DOHH2 (cell line): ENCODE measurements around the gene GBF1.

Experiments
- H3F3A ChIP-seq: fragments of 200-600 bp; sonication (generic), shearing (Covaris generic); 2 replicates; pipeline ENCODE4 v1.6.0; 2016; ENCODE audit warnings: antibody characterized with exemption, mild to moderate bottlenecking; ENCODE audit not compliant: control insufficient read depth, insufficient read depth
- H3K27ac ChIP-seq: fragments of 200-600 bp; sonication (generic); 2 replicates; pipeline ENCODE4 v1.5.1; 2014; ENCODE audit warnings: low read depth, mild to moderate bottlenecking, low read length, moderate library complexity
- H3K27me3 ChIP-seq: fragments of 200-600 bp; sonication (generic); 2 replicates; pipeline ENCODE4 v1.6.1; 2014; ENCODE audit warnings: mild to moderate bottlenecking, low read length, mixed read lengths; ENCODE audit not compliant: control insufficient read depth
- H3K36me3 ChIP-seq: fragments of 200-600 bp; sonication (generic); 2 replicates; pipeline ENCODE4 v1.6.1; 2014; ENCODE audit warnings: mild to moderate bottlenecking, low read length, moderate library complexity, mixed read lengths; ENCODE audit not compliant: control insufficient read depth
- H3K4me1 ChIP-seq: fragments of 200-600 bp; sonication (generic); 2 replicates; pipeline ENCODE4 v1.6.1; 2014; ENCODE audit warnings: mild to moderate bottlenecking, low read length, mixed read lengths; ENCODE audit not compliant: control insufficient read depth
- H3K4me2 ChIP-seq: fragments of 200-600 bp; sonication (generic); 2 replicates; pipeline ENCODE4 v1.6.0; 2014; ENCODE audit warnings: mild to moderate bottlenecking, low read length, moderate library complexity
- H3K4me3 ChIP-seq: fragments of 200-600 bp; sonication (generic); 2 replicates; pipeline ENCODE4 v1.5.1; 2014; ENCODE audit warnings: mild to moderate bottlenecking, low read length, mixed read lengths
- H3K79me2 ChIP-seq: fragments of 200-600 bp; sonication (generic); 2 replicates; pipeline ENCODE4 v1.6.1; 2014; ENCODE audit warnings: mild to moderate bottlenecking, low read length, mixed read lengths; ENCODE audit not compliant: control insufficient read depth
- H3K9me2 ChIP-seq: fragments of 200-600 bp; sonication (generic); replicated peaks from 2 replicates; pipeline ENCODE4 v1.6.1; 2014; ENCODE audit warnings: mild to moderate bottlenecking, low read length, mixed read lengths; ENCODE audit not compliant: control insufficient read depth
- H3K9me3 ChIP-seq: fragments of 200-600 bp; sonication (generic); 2 replicates; pipeline ENCODE4 v1.6.1; 2014; ENCODE audit warnings: antibody characterized with exemption, low read length, mixed read lengths; ENCODE audit not compliant: control insufficient read depth, insufficient read depth
- H4K20me1 ChIP-seq: fragments of 200-600 bp; sonication (generic); 2 replicates; pipeline ENCODE4 v1.6.0; 2014; ENCODE audit warnings: low read depth, mild to moderate bottlenecking, antibody characterized with exemption, low read length, moderate library complexity; ENCODE audit not compliant: control insufficient read depth, insufficient read depth
- CTCF ChIP-seq: fragments of 200-600 bp; sonication (generic); IDR thresholded peaks from one replicate; pipeline ENCODE4 v1.5.1; 2014; ENCODE audit warnings: antibody characterized with exemption, mild to moderate bottlenecking, low read depth, low read length; ENCODE audit not compliant: poor library complexity, severe bottlenecking
- EZH2phosphoT487 ChIP-seq: fragments of 200-600 bp; sonication (generic); IDR thresholded peaks from 2 replicates; pipeline ENCODE4 v1.6.1; 2017; ENCODE audit warnings: borderline replicate concordance, mild to moderate bottlenecking, antibody characterized with exemption, low read length, moderate library complexity, mixed read lengths

GBF1 gene

GRCh38 chr10:102234888-102235597, 10.3 kb upstream of the GBF1 start:
- no peak overlapping the region for H3K4me2 ChIP-seq
- no peak for TF ChIP-seq EZH2phosphoT487
- TF ChIP-seq CTCF, result no peak
- 0 out of 2 replicates have a peak, but pooled peaks cover 5% of the 10 kb centered on the region for H3F3A ChIP-seq
- H3K79me2 ChIP-seq, result no peaks in the 10 kb centered on the region
- H3K27ac ChIP-seq, result no peak overlapping the region
- H3K9me2 ChIP-seq, result no peaks in the 10 kb centered on the region
- H4K20me1 ChIP-seq, result no peaks in the 10 kb centered on the region
- no peaks in the 10 kb centered on the region for H3K9me3 ChIP-seq
- peaks cover 17% of the 10 kb centered on the region for H3K4me1 ChIP-seq
- peaks cover 60% of the 10 kb centered on the region for H3K27me3 ChIP-seq
- no peaks in the 10 kb centered on the region for H3K36me3 ChIP-seq
- no peak overlapping the region for H3K4me3 ChIP-seq

GRCh38 chr10:102235598-102235920, 9.8 kb upstream of the GBF1 start:
- Histone ChIP-seq H4K20me1 (no peaks in the 10 kb centered on the region), H3K36me3 (no peaks in the 10 kb centered on the region), H3K9me2 (no peaks in the 10 kb centered on the region), H3F3A (0 out of 2 replicates have a peak, but pooled peaks cover 5% of the 10 kb centered on the region), H3K4me2 (no peak overlapping the region), H3K27me3 (peaks cover 55% of the 10 kb centered on the region), H3K79me2 (no peaks in the 10 kb centered on the region), H3K27ac (no peak overlapping the region), H3K4me3 (no peak overlapping the region), H3K9me3 (no peaks in the 10 kb centered on the region), H3K4me1 (peaks cover 12% of the 10 kb centered on the region)
- no peak for TF ChIP-seq EZH2phosphoT487
- no peak for TF ChIP-seq CTCF

- TF ChIP-seq EZH2phosphoT487 (no peak), CTCF (no peak)
Measured at GRCh38 chr10:102236006-102236405, 9.3 kb upstream of the GBF1 start.

More at GRCh38 chr10:102236006-102236405, 9.3 kb upstream of the GBF1 start:
- no peaks in the 10 kb centered on the region for H4K20me1 ChIP-seq
- no peaks in the 10 kb centered on the region for H3K9me2 ChIP-seq
- no peaks in the 10 kb centered on the region for H3K79me2 ChIP-seq
- no peak overlapping the region for H3K4me2 ChIP-seq
- H3F3A ChIP-seq, result 0 out of 2 replicates have a peak, but pooled peaks cover 5% of the 10 kb centered on the region
- H3K9me3 ChIP-seq, result no peaks in the 10 kb centered on the region
- H3K27ac ChIP-seq, result no peak overlapping the region
- no peaks in the 10 kb centered on the region for H3K36me3 ChIP-seq
- peaks cover 51% of the 10 kb centered on the region for H3K27me3 ChIP-seq
- H3K4me3 ChIP-seq, result no peak overlapping the region
- H3K4me1 ChIP-seq, result peaks cover 8% of the 10 kb centered on the region
